NCI-H774 (cell line): ENCODE measurements around the gene SLC6A8.

Experiments used
- DNase-seq: peaks from one replicate; lab custom pipeline; 2025; lab: John Stamatoyannopoulos, UW

Gene SLC6A8

GRCh38 chrX:153687121-153688039 lies at the start of gene SLC6A8:
TSS of gene SLC6A8 (plus strand) at chrX:153687926. CDS start at chrX:153688575, 649 bp downstream.
- DNase-seq = peak; percentile 57

- DNase-seq = no peak
Measured at GRCh38 chrX:153638041-153638371, 49.7 kb upstream of the SLC6A8 start.

- DNase-seq = no peak
Measured at GRCh38 chrX:153638436-153639176, 49.1 kb upstream of the SLC6A8 start.

GRCh38 chrX:153639177-153640044 lies 48.3 kb upstream of the SLC6A8 start:
- DNase-seq = no peak

GRCh38 chrX:153640045-153640686 lies 47.6 kb upstream of the SLC6A8 start:
- DNase-seq = no peak

GRCh38 chrX:153640736-153641575 lies 46.8 kb upstream of the SLC6A8 start:
- no peak for DNase-seq

- DNase-seq = no peak
Measured at GRCh38 chrX:153641627-153642026, 46.1 kb upstream of the SLC6A8 start.

- DNase-seq = no peak
Measured at GRCh38 chrX:153642051-153642654, 45.6 kb upstream of the SLC6A8 start.

- no peak for DNase-seq
Measured at GRCh38 chrX:153642655-153643430, 44.9 kb upstream of the SLC6A8 start.

GRCh38 chrX:153643431-153644351 lies 44.0 kb upstream of the SLC6A8 start:
- DNase-seq = no peak

- DNase-seq = no peak
Measured at GRCh38 chrX:153644356-153645125, 43.2 kb upstream of the SLC6A8 start.

- DNase-seq = no peak
Measured at GRCh38 chrX:153645151-153645550, 42.6 kb upstream of the SLC6A8 start.

GRCh38 chrX:153645921-153646488 lies 41.7 kb upstream of the SLC6A8 start:
- DNase-seq = no peak

GRCh38 chrX:153646620-153647373 lies 40.9 kb upstream of the SLC6A8 start, which contains the start of gene DUSP9:
TSS of gene DUSP9 (plus strand) at chrX:153647203. CDS start at chrX:153647954, 751 bp downstream.
- peak; percentile 21 for DNase-seq

GRCh38 chrX:153647461-153648357 lies 40.0 kb upstream of the SLC6A8 start:
- DNase-seq = no peak
